ENCODE measurements around the gene APOBEC3A. TPM values are rescaled to one million over a fixed set of nuclear protein-coding genes. Genes with fewer than 3 reads are reported as not detected.
"Not testable (repeated sequence)": the region's sequence is repeated elsewhere in the genome, so short reads cannot be mapped to it uniquely, and the experiment has no call there.

Gene APOBEC3A
- total and polyA plus RNA-seq, 5 experiments from 2014 or later = not detected

- DNase-seq (no peak), ATAC-seq (no peak)
- Mint-ChIP-seq H3K27ac (no peak overlapping the region), H3K36me3 (no peaks in the 10 kb centered on the region), H3K27me3 (peaks cover 0 to 9% (median 0%) of the 10 kb centered on the region in 5 donors), H3K4me1 (peaks cover 0 to 10% (median 2%) of the 10 kb centered on the region in 4 donors), H3K9me3 (no peaks in the 10 kb centered on the region), H3K4me3 (no peak overlapping the region)
- POLR2A ChIA-PET = no interaction called here
Measured at GRCh38 chr22:38954414-38955043, 2.9 kb upstream of the APOBEC3A start.

- Mint-ChIP-seq H3K36me3 (no peaks in the 10 kb centered on the region), H3K9me3 (no peaks in the 10 kb centered on the region), H3K4me3 (no peak overlapping the region), H3K27ac (peak overlapping the region in 1 of 10 donors; percentile 26), H3K4me1 (peaks cover 0 to 10% (median 4%) of the 10 kb centered on the region in 4 donors), H3K27me3 (peaks cover 0 to 9% (median 0%) of the 10 kb centered on the region in 5 donors)
- DNase-seq (no peak), ATAC-seq (no peak)
- POLR2A ChIA-PET = no interaction called here
Measured at GRCh38 chr22:38955250-38955905, 2.0 kb upstream of the APOBEC3A start.

DNA sequence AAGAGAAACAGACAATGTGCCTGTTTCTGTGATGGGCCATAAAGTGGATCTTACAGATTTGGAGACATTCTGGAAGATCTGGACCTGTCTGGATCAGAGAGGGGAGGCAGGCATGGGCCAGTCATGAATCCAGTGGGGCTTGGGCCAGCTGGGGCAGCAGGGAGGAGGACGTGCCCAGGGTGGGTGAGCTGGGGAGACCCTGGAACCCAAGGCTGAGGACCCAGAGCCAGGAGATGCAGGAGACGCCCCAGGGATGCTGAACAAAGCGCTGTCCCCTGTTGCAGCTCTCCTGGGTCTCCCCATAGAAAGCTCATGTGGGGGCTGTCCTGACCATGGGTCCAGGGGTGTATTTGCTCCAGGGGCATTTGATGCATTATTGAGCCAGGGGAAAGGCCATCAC, 1.5 kb upstream of the APOBEC3A start:
- Mint-ChIP-seq H3K4me3 (no peak overlapping the region), H3K36me3 (no peaks in the 10 kb centered on the region), H3K27ac (no peak overlapping the region), H3K4me1 (peaks cover 0 to 10% (median 4%) of the 10 kb centered on the region in 4 donors), H3K27me3 (peaks cover 0 to 9% (median 0%) of the 10 kb centered on the region in 5 donors), H3K9me3 (no peaks in the 10 kb centered on the region)
- POLR2A ChIA-PET = no interaction called here
- ATAC-seq (no peak), DNase-seq (no peak)

DNA sequence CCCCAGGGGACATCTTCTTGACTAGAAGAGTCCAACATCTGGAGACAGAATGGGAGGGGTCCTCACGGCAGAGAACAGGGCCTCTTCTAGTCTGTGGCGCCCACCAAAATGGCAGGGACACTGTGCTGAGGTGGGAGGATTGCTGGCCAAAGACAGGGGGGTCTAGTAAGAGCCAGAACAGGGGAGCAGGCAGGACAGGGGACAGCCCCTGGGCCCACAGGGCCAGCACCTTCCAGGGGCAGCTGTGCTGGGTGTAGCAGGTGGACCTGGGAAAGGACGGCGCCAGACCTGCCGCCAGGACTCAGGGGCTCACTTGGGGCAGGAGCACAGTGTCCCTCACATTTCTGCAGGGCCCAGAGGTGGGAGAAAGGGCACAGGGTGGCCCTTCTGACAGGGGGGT, 858 bp upstream of the APOBEC3A start:
- Mint-ChIP-seq H3K27me3 (peaks cover 0 to 9% (median 0%) of the 10 kb centered on the region in 5 donors), H3K9me3 (no peaks in the 10 kb centered on the region), H3K36me3 (no peaks in the 10 kb centered on the region), H3K27ac (no peak overlapping the region), H3K4me3 (no peak overlapping the region), H3K4me1 (peaks cover 0 to 10% (median 4%) of the 10 kb centered on the region in 4 donors)
- DNase-seq (peak in 1 of 10 donors; percentile 30), ATAC-seq (no peak)
- POLR2A ChIA-PET = no interaction called here

- Mint-ChIP-seq H3K36me3 (no peaks in the 10 kb centered on the region), H3K27ac (no peak overlapping the region), H3K4me3 (peak overlapping the region in 1 of 10 donors; percentile 47), H3K9me3 (no peaks in the 10 kb centered on the region), H3K4me1 (peaks cover 0 to 6% (median 4%) of the 10 kb centered on the region in 4 donors), H3K27me3 (peaks cover 0 to 9% (median 0%) of the 10 kb centered on the region in 5 donors)
- DNase-seq (peak in 1 of 10 donors; percentile 30), ATAC-seq (no peak)
- POLR2A ChIA-PET = interaction anchor here (0.7 kb wide), 1 partner anchor 223 kb away, joined by 3 read pairs; no protein-coding TSS in a partner anchor
Measured at GRCh38 chr22:38957808-38958650, 620 bp downstream of the APOBEC3A start.

DNA sequence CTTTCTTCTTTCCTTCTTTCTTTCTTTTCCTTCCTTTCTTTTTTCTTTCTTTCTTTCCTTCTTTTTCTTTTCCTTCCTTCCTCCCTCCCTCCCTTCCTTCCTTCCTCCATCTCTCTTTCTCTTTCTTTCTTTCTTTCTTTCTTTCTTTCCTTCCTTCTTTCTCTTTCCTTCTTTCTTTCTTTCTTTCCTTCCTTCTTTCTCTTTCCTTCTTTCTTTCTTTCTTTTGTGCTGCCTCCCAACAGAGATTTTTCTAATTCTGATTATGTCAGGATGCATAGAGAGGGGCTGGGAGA, 1.2 kb downstream of the APOBEC3A start:
- peak overlapping the region in 1 of 10 donors; percentile 78 for H3K27ac Mint-ChIP-seq
- H3K27me3 Mint-ChIP-seq, H3K9me3 Mint-ChIP-seq, H3K36me3 Mint-ChIP-seq, ATAC-seq, H3K4me3 Mint-ChIP-seq, H3K4me1 Mint-ChIP-seq, DNase-seq: not testable (repeated sequence)
- POLR2A ChIA-PET = interaction anchor here (0.7 kb wide), 1 partner anchor 223 kb away, joined by 3 read pairs; no protein-coding TSS in a partner anchor

GRCh38 chr22:38959590-38959989, 2.2 kb downstream of the APOBEC3A start:
- no peak overlapping the region for H3K4me3 Mint-ChIP-seq
- H3K36me3 Mint-ChIP-seq = no peaks in the 10 kb centered on the region
- no peaks in the 10 kb centered on the region for H3K9me3 Mint-ChIP-seq
- H3K4me1 Mint-ChIP-seq = peaks cover 0 to 6% (median 4%) of the 10 kb centered on the region in 4 donors
- H3K27ac Mint-ChIP-seq = peak overlapping the region in 1 of 10 donors; percentile 11
- no peak for ATAC-seq
- POLR2A ChIA-PET = no interaction called here
- peaks cover 0 to 9% (median 1%) of the 10 kb centered on the region in 5 donors for H3K27me3 Mint-ChIP-seq
- DNase-seq = no peak

DNA sequence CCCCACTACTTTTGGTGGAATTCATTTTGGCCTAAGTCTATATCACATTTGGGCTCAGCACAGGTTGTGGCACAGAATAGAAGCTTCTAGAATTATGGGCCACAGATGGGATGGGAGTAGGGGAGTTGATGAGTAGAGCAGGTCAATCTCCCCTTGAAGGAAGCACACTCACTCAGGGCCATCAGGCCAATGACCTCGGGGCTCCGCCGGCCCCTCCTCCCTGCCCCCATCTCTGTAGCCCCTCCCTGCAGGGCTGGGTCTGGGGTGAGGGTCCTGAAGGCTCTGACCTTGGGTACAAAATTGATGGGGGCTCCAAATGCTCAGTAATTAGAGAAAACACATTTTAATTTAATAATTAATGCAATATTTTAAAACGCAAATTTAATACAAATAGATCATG, 3.3 kb downstream of the APOBEC3A start:
- H3K9me3 Mint-ChIP-seq, H3K4me1 Mint-ChIP-seq, H3K27me3 Mint-ChIP-seq, ATAC-seq, H3K27ac Mint-ChIP-seq, DNase-seq, H3K36me3 Mint-ChIP-seq, POLR2A ChIA-PET, H3K4me3 Mint-ChIP-seq: not testable (repeated sequence)

GRCh38 chr22:38963291-38963738, 5.9 kb downstream of the APOBEC3A start:
- H3K27ac Mint-ChIP-seq, DNase-seq, H3K9me3 Mint-ChIP-seq, H3K4me1 Mint-ChIP-seq, H3K4me3 Mint-ChIP-seq, H3K36me3 Mint-ChIP-seq, H3K27me3 Mint-ChIP-seq, ATAC-seq, POLR2A ChIA-PET: not testable (repeated sequence)

GRCh38 chr22:38963872-38964271, 6.5 kb downstream of the APOBEC3A start:
- ATAC-seq (no peak), DNase-seq (no peak)
- Mint-ChIP-seq H3K27me3 (peaks cover 0 to 8% (median 3%) of the 10 kb centered on the region in 5 donors), H3K9me3 (no peaks in the 10 kb centered on the region), H3K27ac (no peak overlapping the region), H3K4me3 (no peak overlapping the region), H3K4me1 (peaks cover 0 to 6% (median 1%) of the 10 kb centered on the region in 4 donors), H3K36me3 (no peaks in the 10 kb centered on the region)
- POLR2A ChIA-PET = no interaction called here

- Mint-ChIP-seq H3K27ac (no peak overlapping the region), H3K4me3 (no peak overlapping the region), H3K36me3 (no peaks in the 10 kb centered on the region), H3K4me1 (peaks cover 0 to 5% (median 1%) of the 10 kb centered on the region in 4 donors), H3K27me3 (peaks cover 0 to 12% (median 0%) of the 10 kb centered on the region in 5 donors), H3K9me3 (no peaks in the 10 kb centered on the region)
- ATAC-seq (no peak), DNase-seq (no peak)
- POLR2A ChIA-PET = no interaction called here
Measured at GRCh38 chr22:38964306-38964705, 6.9 kb downstream of the APOBEC3A start.

DNA sequence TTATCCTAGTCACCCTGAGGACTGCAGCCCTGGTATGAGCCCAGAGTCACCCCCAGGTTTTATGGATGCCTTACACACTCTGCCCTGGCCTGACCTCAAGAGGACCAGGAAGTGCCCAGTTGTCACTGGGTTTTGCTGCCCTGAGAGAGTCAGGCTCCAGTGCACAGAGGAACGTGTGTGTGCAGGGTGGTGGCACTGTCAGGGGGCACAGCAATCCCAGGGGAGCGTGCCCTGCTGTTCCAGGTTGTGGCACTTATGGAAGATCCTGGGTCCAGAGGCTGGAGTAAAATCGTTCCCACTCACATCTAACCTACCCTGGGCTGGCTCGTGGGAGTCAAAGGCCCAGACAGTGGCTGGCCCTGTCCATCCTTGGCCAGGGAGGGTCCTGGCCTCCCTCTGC, 7.6 kb downstream of the APOBEC3A start:
- H3K4me1 Mint-ChIP-seq = peaks cover 0 to 2% (median 0%) of the 10 kb centered on the region in 4 donors
- no peak for ATAC-seq
- peaks cover 0 to 14% (median under 1%) of the 10 kb centered on the region in 5 donors for H3K27me3 Mint-ChIP-seq
- H3K4me3 Mint-ChIP-seq = no peak overlapping the region
- no peaks in the 10 kb centered on the region for H3K9me3 Mint-ChIP-seq
- DNase-seq = no peak
- POLR2A ChIA-PET = no interaction called here
- H3K27ac Mint-ChIP-seq = no peak overlapping the region
- no peaks in the 10 kb centered on the region for H3K36me3 Mint-ChIP-seq
